ENCODE results near the gene LONP2. TPM values are rescaled to one million over a fixed set of nuclear protein-coding genes. Genes with fewer than 3 reads are reported as not detected.

Gene LONP2
- polyA plus RNA-seq, 1 donor from 2014 or later = 38.6 TPM

GRCh38 chr16:48405153-48405552 is 161.1 kb downstream of the LONP2 start:
- H3K79me2 ChIP-seq (replicated peaks; ENCODE audit: insufficient read depth, low read length) = no peaks in the 10 kb centered on the region
- no peak for TF ChIP-seq CTCF (IDR thresholded peaks at IDR 0.05; ENCODE audit: poor library complexity, severe bottlenecking)
- TF ChIP-seq POLR2AphosphoS5 (IDR thresholded peaks at IDR 0.05) = no peak
- TF ChIP-seq TAF1 (IDR thresholded peaks at IDR 0.05; ENCODE audit: low read depth) = no peak
- TF ChIP-seq RAD21 (conservative IDR thresholded peaks at IDR 0.05) = no peak
- no peak for TF ChIP-seq SMC3 (conservative IDR thresholded peaks at IDR 0.05; ENCODE audit: poor library complexity)
- TF ChIP-seq EZH2 (IDR thresholded peaks at IDR 0.05; ENCODE audit: borderline replicate concordance, insufficient read depth, low read length, poor library complexity, severe bottlenecking) = no peak
- TF ChIP-seq MXI1 (conservative IDR thresholded peaks at IDR 0.05; ENCODE audit: poor library complexity, severe bottlenecking) = no peak
- TF ChIP-seq REST (IDR thresholded peaks at IDR 0.05; ENCODE audit: borderline replicate concordance) = no peak
- TF ChIP-seq EP300 (conservative IDR thresholded peaks at IDR 0.05; ENCODE audit: poor library complexity, severe bottlenecking) = no peak
- H2AFZ ChIP-seq (ENCODE audit: low read depth, low read length) = no peak overlapping the region
- no peaks in the 10 kb centered on the region for H3F3A ChIP-seq (ENCODE audit: insufficient read depth, low read length, poor library complexity, severe bottlenecking)
- no peak overlapping the region for H3K9ac ChIP-seq (ENCODE audit: low read length)
- H3K27me3 ChIP-seq (ENCODE audit: insufficient read depth, low read depth, low read length) = no peaks in the 10 kb centered on the region
- no peaks in the 10 kb centered on the region for H3K9me3 ChIP-seq (ENCODE audit: low read length)
- no peaks in the 10 kb centered on the region for H3K36me3 ChIP-seq (ENCODE audit: insufficient read depth, low read length)
- no peaks in the 10 kb centered on the region for H3K9me2 ChIP-seq (ENCODE audit: insufficient read depth, low read length)
- H4K20me1 ChIP-seq (ENCODE audit: insufficient read depth) = no peaks in the 10 kb centered on the region
- no peak overlapping the region for H3K4me2 ChIP-seq (ENCODE audit: low read length)
- no peak overlapping the region for H3K27ac ChIP-seq (ENCODE audit: low read length)
- no peak overlapping the region for H3K4me3 ChIP-seq (ENCODE audit: low read length)

- no peaks in the 10 kb centered on the region for H3K9me3 ChIP-seq (ENCODE audit: low read length)
- no peak overlapping the region for H3K9ac ChIP-seq (ENCODE audit: low read length)
- no peaks in the 10 kb centered on the region for H3K27me3 ChIP-seq (ENCODE audit: insufficient read depth, low read depth, low read length)
- H3K79me2 ChIP-seq (replicated peaks; ENCODE audit: insufficient read depth, low read length) = no peaks in the 10 kb centered on the region
- TF ChIP-seq EP300 (conservative IDR thresholded peaks at IDR 0.05; ENCODE audit: poor library complexity, severe bottlenecking) = no peak
- TF ChIP-seq MXI1 (conservative IDR thresholded peaks at IDR 0.05; ENCODE audit: poor library complexity, severe bottlenecking) = no peak
- TF ChIP-seq POLR2AphosphoS5 (IDR thresholded peaks at IDR 0.05) = no peak
- TF ChIP-seq CTCF (IDR thresholded peaks at IDR 0.05; ENCODE audit: poor library complexity, severe bottlenecking) = no peak
- no peak for TF ChIP-seq EZH2 (IDR thresholded peaks at IDR 0.05; ENCODE audit: borderline replicate concordance, insufficient read depth, low read length, poor library complexity, severe bottlenecking)
- TF ChIP-seq REST (IDR thresholded peaks at IDR 0.05; ENCODE audit: borderline replicate concordance) = no peak
- no peak for TF ChIP-seq RAD21 (conservative IDR thresholded peaks at IDR 0.05)
- no peak for TF ChIP-seq TAF1 (IDR thresholded peaks at IDR 0.05; ENCODE audit: low read depth)
- TF ChIP-seq SMC3 (conservative IDR thresholded peaks at IDR 0.05; ENCODE audit: poor library complexity) = no peak
- no peaks in the 10 kb centered on the region for H4K20me1 ChIP-seq (ENCODE audit: insufficient read depth)
- H3K27ac ChIP-seq (ENCODE audit: low read length) = no peak overlapping the region
- no peak overlapping the region for H2AFZ ChIP-seq (ENCODE audit: low read depth, low read length)
- no peaks in the 10 kb centered on the region for H3K36me3 ChIP-seq (ENCODE audit: insufficient read depth, low read length)
- H3K4me2 ChIP-seq (ENCODE audit: low read length) = no peak overlapping the region
- no peaks in the 10 kb centered on the region for H3K9me2 ChIP-seq (ENCODE audit: insufficient read depth, low read length)
- no peak overlapping the region for H3K4me3 ChIP-seq (ENCODE audit: low read length)
- no peaks in the 10 kb centered on the region for H3F3A ChIP-seq (ENCODE audit: insufficient read depth, low read length, poor library complexity, severe bottlenecking)
Measured at GRCh38 chr16:48405907-48406306, 161.8 kb downstream of the LONP2 start.

All from neural cell (in vitro differentiated cells).